GM10847 (cell line): ENCODE results near the gene SMARCB1.

Source experiments
- POLR2A ChIP-seq: IDR thresholded peaks from 2 replicates; pipeline ENCODE4 v1.6.1; 2011; ENCODE audit not compliant: insufficient read length; ENCODE audit errors: extremely low read depth

Gene SMARCB1

GRCh38 chr22:23786752-23787599 is at the start of gene SMARCB1:
SMARCB1 (plus strand) TSS chr22:23786966; CDS start chr22:23787170, 204 bp downstream.
- peak; percentile 54 for TF ChIP-seq POLR2A

GRCh38 chr22:23737696-23738095 is 49.1 kb upstream of the SMARCB1 start:
- no peak for TF ChIP-seq POLR2A

GRCh38 chr22:23742505-23743264 is 44.1 kb upstream of the SMARCB1 start:
- no peak for TF ChIP-seq POLR2A

GRCh38 chr22:23743303-23743705 is 43.5 kb upstream of the SMARCB1 start:
- no peak for TF ChIP-seq POLR2A

GRCh38 chr22:23744001-23744400 is 42.8 kb upstream of the SMARCB1 start:
- TF ChIP-seq POLR2A, result no peak

GRCh38 chr22:23744485-23744884 is 42.3 kb upstream of the SMARCB1 start:
- TF ChIP-seq POLR2A, result no peak

GRCh38 chr22:23745791-23746190 is 41.0 kb upstream of the SMARCB1 start:
- no peak for TF ChIP-seq POLR2A

- no peak for TF ChIP-seq POLR2A
These were observed 36.9 kb upstream of the SMARCB1 start for GRCh38 chr22:23749841-23750301.

GRCh38 chr22:23750367-23750713 is 36.4 kb upstream of the SMARCB1 start:
- TF ChIP-seq POLR2A, result no peak

- TF ChIP-seq POLR2A, result peak; percentile 55
These were observed 35.9 kb upstream of the SMARCB1 start, which contains the start of gene ZNF70 for GRCh38 chr22:23750714-23751440. ZNF70 (minus strand) TSS chr22:23751112; CDS start chr22:23745140, 5,972 bp downstream.

- TF ChIP-seq POLR2A, result no peak
These were observed 35.2 kb upstream of the SMARCB1 start for GRCh38 chr22:23751441-23751996.

GRCh38 chr22:23752090-23752691 is 34.6 kb upstream of the SMARCB1 start:
- no peak for TF ChIP-seq POLR2A

- no peak for TF ChIP-seq POLR2A
These were observed 34.0 kb upstream of the SMARCB1 start for GRCh38 chr22:23752750-23753149.

GRCh38 chr22:23753385-23753784 is 33.4 kb upstream of the SMARCB1 start:
- TF ChIP-seq POLR2A, result no peak
